Astrocyte of the spinal cord (primary cell): Measurements from ENCODE around the gene ZIC3.
A peak's percentile ranks its signal among the peaks of the same experiment; 100 is the strongest.

Source experiments
- DNase-seq: peaks from one replicate; pipeline ENCODE4 v3.0.0; 2011; ENCODE audit warnings: low read depth, low spot score
- H3K4me3 ChIP-seq: 2 replicates; pipeline ENCODE4 v1.5.1; 2011; ENCODE audit warnings: low read depth, mild to moderate bottlenecking, low read length, moderate library complexity
- in situ Hi-C: cut with HindIII; loops from 2 replicates; pipeline ENCODE4 v1.10.0; 2017; ENCODE audit warnings: low sequenced_read_pairs
- TF ChIP-seq, protein P1 (sequence below): IDR thresholded peaks from 2 replicates; pipeline ENCODE4 v1.5.1; 2012; ENCODE audit warnings: low read depth, mild to moderate bottlenecking, low read length, inconsistent platforms

Gene ZIC3

DNA sequence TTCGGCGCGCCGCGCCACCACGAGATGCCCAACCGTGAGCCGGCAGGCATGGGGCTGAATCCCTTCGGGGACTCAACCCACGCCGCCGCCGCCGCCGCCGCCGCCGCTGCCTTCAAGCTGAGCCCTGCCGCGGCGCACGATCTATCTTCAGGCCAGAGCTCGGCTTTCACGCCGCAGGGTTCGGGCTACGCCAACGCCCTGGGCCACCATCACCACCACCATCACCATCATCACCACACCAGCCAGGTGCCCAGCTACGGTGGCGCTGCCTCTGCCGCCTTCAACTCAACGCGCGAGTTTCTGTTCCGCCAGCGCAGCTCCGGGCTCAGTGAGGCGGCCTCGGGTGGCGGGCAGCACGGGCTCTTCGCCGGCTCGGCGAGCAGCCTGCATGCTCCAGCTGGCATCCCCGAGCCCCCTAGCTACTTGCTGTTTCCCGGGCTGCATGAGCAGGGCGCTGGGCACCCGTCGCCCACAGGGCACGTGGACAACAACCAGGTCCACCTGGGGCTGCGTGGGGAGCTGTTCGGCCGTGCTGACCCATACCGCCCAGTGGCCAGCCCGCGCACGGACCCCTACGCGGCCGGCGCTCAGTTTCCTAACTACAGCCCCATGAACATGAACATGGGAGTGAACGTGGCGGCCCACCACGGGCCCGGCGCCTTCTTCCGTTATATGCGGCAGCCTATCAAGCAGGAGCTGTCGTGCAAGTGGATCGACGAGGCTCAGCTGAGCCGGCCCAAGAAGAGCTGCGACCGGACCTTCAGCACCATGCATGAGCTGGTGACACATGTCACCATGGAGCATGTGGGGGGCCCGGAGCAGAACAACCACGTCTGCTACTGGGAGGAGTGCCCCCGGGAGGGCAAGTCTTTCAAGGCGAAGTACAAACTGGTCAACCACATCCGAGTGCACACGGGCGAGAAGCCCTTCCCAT, 1.1 kb downstream of the ZIC3 start:
- TF ChIP-seq, protein P1, sequence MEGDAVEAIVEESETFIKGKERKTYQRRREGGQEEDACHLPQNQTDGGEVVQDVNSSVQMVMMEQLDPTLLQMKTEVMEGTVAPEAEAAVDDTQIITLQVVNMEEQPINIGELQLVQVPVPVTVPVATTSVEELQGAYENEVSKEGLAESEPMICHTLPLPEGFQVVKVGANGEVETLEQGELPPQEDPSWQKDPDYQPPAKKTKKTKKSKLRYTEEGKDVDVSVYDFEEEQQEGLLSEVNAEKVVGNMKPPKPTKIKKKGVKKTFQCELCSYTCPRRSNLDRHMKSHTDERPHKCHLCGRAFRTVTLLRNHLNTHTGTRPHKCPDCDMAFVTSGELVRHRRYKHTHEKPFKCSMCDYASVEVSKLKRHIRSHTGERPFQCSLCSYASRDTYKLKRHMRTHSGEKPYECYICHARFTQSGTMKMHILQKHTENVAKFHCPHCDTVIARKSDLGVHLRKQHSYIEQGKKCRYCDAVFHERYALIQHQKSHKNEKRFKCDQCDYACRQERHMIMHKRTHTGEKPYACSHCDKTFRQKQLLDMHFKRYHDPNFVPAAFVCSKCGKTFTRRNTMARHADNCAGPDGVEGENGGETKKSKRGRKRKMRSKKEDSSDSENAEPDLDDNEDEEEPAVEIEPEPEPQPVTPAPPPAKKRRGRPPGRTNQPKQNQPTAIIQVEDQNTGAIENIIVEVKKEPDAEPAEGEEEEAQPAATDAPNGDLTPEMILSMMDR: no peak
- peak overlapping the region; percentile 52 for H3K4me3 ChIP-seq
- peak; percentile 35 for DNase-seq
- in situ Hi-C loops: no loop called here

DNA sequence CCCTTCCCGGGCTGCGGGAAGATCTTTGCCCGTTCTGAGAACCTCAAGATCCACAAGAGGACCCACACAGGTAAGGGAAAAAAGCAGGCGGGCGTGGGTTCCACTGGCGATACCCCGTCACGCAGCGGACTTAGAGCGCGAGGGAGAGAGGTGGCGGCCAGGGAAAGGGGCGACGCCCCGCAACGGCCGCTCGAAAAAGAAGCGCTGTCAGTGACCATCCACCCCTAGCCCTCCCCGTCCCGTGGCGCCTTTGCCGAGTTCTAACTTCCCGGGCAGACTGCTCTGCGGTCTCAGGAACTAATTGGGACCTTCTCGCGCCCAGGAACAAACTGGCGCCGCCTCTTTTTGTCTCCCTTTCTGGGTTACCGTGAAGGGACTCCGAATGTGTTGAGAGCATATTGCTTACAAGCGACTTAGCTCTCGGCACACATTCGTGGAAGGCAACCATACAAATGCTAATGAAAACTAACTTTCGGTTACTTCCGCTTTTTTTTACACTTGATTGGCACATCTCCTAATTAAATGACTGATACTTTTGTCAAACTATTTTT, 1.8 kb downstream of the ZIC3 start:
- in situ Hi-C loops: no loop called here
- TF ChIP-seq, protein P1: no peak
- peak; percentile 9 for DNase-seq
- H3K4me3 ChIP-seq: peak overlapping the region; percentile 52

DNA sequence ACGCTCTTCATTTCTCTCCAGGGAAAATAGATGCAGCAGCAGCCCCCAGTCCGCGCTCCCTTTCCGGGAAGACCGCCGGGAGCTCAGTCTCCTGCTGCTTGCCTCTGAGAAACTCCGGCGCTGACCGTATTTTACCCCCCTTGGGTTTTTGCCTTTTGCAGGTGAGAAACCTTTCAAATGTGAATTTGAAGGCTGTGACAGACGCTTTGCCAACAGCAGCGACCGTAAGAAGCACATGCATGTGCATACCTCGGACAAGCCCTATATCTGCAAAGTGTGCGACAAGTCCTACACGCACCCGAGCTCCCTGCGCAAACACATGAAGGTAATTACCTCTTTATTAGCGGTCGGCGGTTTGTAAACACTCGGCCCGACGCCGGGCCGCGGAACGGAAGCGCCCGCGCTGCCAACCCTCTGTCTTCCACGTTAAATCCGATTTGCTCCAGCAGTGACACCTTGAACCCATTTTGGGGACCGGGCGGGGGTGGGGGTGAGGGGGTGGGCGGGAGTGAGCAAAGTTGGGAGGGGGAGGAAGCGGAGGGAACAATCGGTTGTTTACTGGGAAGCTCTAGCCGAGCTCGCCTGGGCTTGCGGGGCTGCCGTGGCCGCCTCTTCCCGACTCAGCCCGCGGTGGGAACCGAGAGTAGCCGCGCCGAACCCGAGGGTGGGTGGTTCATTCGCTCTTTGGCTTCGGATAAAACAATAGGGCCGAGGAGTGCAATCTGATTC, 3.0 kb downstream of the ZIC3 start:
- DNase-seq: peak; percentile 14
- in situ Hi-C loops: no loop called here
- peak overlapping the region; percentile 52 for H3K4me3 ChIP-seq
- TF ChIP-seq, protein P1: no peak

DNA sequence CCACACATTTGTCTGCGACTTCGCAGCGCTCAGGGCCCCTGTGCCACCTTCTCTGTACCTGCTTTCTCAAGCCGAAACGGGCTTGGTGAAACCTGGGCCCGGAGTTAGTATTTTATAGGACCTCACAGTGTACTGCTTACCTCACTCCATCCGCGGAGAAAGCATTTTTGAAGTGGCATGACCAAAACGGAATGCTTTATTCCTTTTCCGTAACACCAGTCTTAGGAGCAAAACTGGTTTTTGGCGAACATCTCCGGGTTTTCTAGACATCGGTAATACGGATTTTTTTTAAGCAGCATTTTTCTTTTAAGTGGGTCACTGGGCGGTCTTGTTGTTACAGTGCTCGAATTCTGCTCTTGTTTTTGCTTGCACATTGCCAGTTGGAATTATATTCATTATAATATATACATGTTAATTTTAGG, 3.6 kb downstream of the ZIC3 start:
- H3K4me3 ChIP-seq: peak overlapping the region; percentile 52
- TF ChIP-seq, protein P1: no peak
- in situ Hi-C loops: no loop called here
- no peak for DNase-seq

DNA sequence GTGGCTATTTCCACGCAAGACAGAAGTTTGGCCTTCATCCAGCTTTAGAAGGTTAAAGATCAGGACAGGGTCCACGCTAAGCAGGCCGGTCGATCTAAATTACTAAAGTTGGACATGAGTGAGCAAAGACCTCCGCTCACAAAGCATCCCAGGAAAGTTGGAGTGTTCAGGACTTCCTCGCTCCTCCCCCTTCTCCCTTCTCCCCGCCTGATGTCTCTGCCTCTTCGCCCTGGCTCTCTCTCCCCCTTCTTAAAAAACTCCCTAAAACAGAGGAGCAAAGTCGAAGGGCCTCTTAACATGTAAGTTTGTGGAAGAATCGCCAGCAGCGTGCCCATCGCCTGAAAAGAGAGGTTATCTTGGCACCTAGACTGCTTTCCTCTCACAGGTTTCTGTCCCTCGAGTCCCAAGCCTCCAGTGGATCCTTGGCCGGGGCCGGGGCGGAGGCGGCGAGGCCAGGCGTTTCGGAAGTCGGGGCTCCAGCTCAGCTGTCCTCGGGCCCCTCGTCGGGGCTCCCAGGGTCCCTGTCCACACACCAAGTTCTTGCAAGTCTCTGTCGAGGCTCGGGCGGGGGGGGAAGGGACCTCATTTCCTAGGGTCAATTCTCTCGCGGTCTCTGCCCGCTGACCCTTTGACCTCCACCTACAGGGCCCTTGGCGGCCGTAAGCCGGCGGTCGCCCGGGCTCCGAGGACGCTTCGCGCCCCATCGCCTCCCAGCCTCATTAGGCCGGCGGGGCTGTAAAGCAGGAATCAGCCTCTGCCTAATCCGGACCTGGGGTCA, 7.6 kb downstream of the ZIC3 start:
- TF ChIP-seq, protein P1: no peak

More for the DNA sequence above, 7.6 kb downstream of the ZIC3 start:
- DNase-seq: peak; percentile 33
- peak overlapping the region; percentile 2 for H3K4me3 ChIP-seq
- in situ Hi-C loops: no loop called here
